MM.1S (cell line): ENCODE measurements around the gene XPNPEP2.

Experiments used
- DNase-seq: peaks from one replicate; pipeline ENCODE4 v3.0.0-alpha.2; 2015
- H2AFZ ChIP-seq: fragments of 300-600 bp; sonication (generic); 2 replicates; pipeline ENCODE4 v1.6.0; 2016; ENCODE audit warnings: antibody characterized with exemption, low read length
- H3F3A ChIP-seq: fragments of 300-600 bp; sonication (generic); 2 replicates; pipeline ENCODE4 v1.6.1; 2016; ENCODE audit warnings: mild to moderate bottlenecking, antibody characterized with exemption, low read length, moderate library complexity, mixed read lengths; ENCODE audit not compliant: insufficient read depth
- H3K27ac ChIP-seq: fragments of 300-600 bp; sonication (generic); 2 replicates; pipeline ENCODE4 v1.5.1; 2016; ENCODE audit warnings: mild to moderate bottlenecking, low read length
- H3K27me3 ChIP-seq: fragments of 300-600 bp; sonication (generic); replicated peaks from 2 replicates; pipeline ENCODE4 v1.6.0; 2016; ENCODE audit warnings: low read length; ENCODE audit not compliant: insufficient read depth
- H3K36me3 ChIP-seq: fragments of 300-600 bp; sonication (generic); replicated peaks from 2 replicates; pipeline ENCODE4 v1.6.1; 2016; ENCODE audit warnings: mild to moderate bottlenecking, low read length, mixed read lengths; ENCODE audit not compliant: insufficient read depth
- H3K4me1 ChIP-seq: fragments of 300-600 bp; sonication (generic); 2 replicates; pipeline ENCODE4 v1.6.1; 2016; ENCODE audit warnings: low read length, mixed read lengths
- H3K4me2 ChIP-seq: fragments of 300-600 bp; sonication (generic); 2 replicates; pipeline ENCODE4 v1.6.0; 2016; ENCODE audit warnings: low read depth, low read length
- H3K4me3 ChIP-seq: fragments of 300-600 bp; sonication (generic); 2 replicates; pipeline ENCODE4 v1.5.1; 2016; ENCODE audit warnings: low read length, mixed read lengths
- H3K79me2 ChIP-seq: fragments of 300-600 bp; sonication (generic); 2 replicates; pipeline ENCODE4 v1.6.1; 2016; ENCODE audit warnings: mixed run types, low read length, mixed read lengths
- H3K9ac ChIP-seq: fragments of 300-600 bp; sonication (generic); 2 replicates; pipeline ENCODE4 v1.6.1; 2016; ENCODE audit warnings: low read length, mixed read lengths
- H3K9me2 ChIP-seq: fragments of 300-600 bp; sonication (generic); replicated peaks from 2 replicates; pipeline ENCODE4 v1.6.1; 2016; ENCODE audit warnings: mild to moderate bottlenecking, low read length, mixed read lengths; ENCODE audit not compliant: insufficient read depth
- H3K9me3 ChIP-seq: fragments of 300-600 bp; sonication (generic); replicated peaks from 2 replicates; pipeline ENCODE4 v1.6.1; 2016; ENCODE audit warnings: mild to moderate bottlenecking, low read length, mixed read lengths; ENCODE audit not compliant: insufficient read depth
- H4K20me1 ChIP-seq: fragments of 300-600 bp; sonication (generic); 2 replicates; pipeline ENCODE4 v1.6.1; 2016; ENCODE audit warnings: mild to moderate bottlenecking, low read length, moderate library complexity, mixed read lengths; ENCODE audit not compliant: insufficient read depth
- EZH2 ChIP-seq: fragments of 300-600 bp; sonication (generic); optimal IDR thresholded peaks from 2 replicates; pipeline ENCODE3; 2017; ENCODE audit warnings: low read depth, mild to moderate bottlenecking, antibody characterized with exemption, low read length, mixed read lengths
- EZH2phosphoT487 ChIP-seq: fragments of 300-600 bp; sonication (generic); IDR thresholded peaks from 2 replicates; pipeline ENCODE4 v1.6.1; 2018; ENCODE audit warnings: antibody characterized with exemption, low read length
- TF ChIP-seq, protein P1 (sequence below): fragments of 300-600 bp; sonication (generic); IDR thresholded peaks from 2 replicates; pipeline ENCODE4 v1.5.1; 2016; ENCODE audit warnings: antibody characterized with exemption, low read length, mixed read lengths

Gene XPNPEP2

DNA sequence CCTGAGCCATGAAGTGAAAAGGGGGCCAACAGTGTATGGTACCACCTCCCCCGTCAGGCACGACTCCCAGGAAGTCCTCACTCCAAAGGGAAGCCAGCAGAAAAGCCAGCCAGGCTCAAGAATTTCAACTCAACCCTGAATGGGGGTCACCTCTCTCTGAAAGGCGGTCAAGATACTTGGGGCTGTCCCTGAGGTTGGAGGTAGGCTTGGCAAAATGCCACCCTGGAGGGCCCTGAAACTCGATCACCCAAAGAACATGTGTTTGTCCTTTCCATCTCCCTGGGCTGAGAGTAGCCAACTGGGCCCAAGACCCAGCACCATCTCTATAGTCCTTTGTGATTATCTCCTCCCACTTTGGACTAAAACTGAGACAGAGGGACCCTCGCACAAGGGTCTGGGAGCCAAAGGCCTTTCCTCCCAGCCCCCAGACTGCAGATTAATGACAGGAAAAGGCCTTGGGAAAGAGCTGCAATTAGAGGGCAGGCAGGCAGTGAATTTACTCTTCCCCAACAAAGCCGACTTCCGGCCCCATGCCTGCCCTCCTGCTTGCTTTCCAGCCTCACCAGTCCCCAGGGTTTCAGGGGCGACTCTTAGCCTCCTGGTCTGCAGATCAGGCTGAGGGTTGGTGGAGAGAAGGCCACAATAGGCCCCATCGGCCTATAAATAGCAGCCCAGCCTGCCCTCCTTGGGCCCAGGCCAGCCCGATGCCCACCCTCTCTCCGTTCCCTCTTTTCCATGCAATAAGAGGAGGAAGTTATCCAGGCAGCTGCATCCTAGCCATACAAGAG, 46.6 kb downstream of the XPNPEP2 start:
- Histone ChIP-seq H3K4me2 (peak overlapping the region; percentile 58; the same call in 1 of the 2 replicates), H3K9me3 (no peaks in the 10 kb centered on the region), H4K20me1 (peaks cover 5% of the 10 kb centered on the region; the same call in 1 of the 2 replicates), H3K79me2 (peaks cover 76% of the 10 kb centered on the region), H3K36me3 (peaks cover 4% of the 10 kb centered on the region; the same call in 1 of the 2 replicates), H3K27me3 (no peaks in the 10 kb centered on the region), H3K27ac (peak overlapping the region; percentile 58), H3F3A (peaks cover 26% of the 10 kb centered on the region), H3K9me2 (no peaks in the 10 kb centered on the region), H3K4me3 (no peak overlapping the region), H3K9ac (no peak overlapping the region), H3K4me1 (peaks cover 48% of the 10 kb centered on the region), H2AFZ (no peak overlapping the region)
- DNase-seq, result no peak
- TF ChIP-seq EZH2, result no peak
- TF ChIP-seq, protein P1, sequence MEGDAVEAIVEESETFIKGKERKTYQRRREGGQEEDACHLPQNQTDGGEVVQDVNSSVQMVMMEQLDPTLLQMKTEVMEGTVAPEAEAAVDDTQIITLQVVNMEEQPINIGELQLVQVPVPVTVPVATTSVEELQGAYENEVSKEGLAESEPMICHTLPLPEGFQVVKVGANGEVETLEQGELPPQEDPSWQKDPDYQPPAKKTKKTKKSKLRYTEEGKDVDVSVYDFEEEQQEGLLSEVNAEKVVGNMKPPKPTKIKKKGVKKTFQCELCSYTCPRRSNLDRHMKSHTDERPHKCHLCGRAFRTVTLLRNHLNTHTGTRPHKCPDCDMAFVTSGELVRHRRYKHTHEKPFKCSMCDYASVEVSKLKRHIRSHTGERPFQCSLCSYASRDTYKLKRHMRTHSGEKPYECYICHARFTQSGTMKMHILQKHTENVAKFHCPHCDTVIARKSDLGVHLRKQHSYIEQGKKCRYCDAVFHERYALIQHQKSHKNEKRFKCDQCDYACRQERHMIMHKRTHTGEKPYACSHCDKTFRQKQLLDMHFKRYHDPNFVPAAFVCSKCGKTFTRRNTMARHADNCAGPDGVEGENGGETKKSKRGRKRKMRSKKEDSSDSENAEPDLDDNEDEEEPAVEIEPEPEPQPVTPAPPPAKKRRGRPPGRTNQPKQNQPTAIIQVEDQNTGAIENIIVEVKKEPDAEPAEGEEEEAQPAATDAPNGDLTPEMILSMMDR, result no peak
- TF ChIP-seq EZH2phosphoT487, result no peak

DNA sequence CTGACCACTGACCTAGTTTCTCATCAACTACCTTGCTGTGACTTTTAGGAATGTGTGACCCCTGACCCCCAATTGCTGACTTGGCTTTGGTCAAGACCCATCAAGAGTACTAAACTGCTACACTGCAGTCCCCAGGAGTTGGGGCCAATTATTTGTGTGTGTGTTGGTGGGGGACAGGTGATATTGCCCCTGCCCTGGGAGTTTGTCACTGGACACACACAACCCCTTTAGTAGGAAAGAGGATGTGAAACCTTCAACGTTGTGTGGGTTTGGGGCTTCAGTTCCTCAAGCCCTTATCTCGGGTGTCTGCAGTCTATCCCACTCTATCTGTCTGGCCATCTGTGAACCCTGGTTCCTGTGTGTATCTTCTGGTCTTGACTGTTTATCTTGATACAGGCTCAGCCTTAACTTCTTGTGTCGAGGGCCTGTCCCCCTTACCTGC, 47.5 kb downstream of the XPNPEP2 start:
- no peaks in the 10 kb centered on the region for H3K27me3 ChIP-seq

DNA sequence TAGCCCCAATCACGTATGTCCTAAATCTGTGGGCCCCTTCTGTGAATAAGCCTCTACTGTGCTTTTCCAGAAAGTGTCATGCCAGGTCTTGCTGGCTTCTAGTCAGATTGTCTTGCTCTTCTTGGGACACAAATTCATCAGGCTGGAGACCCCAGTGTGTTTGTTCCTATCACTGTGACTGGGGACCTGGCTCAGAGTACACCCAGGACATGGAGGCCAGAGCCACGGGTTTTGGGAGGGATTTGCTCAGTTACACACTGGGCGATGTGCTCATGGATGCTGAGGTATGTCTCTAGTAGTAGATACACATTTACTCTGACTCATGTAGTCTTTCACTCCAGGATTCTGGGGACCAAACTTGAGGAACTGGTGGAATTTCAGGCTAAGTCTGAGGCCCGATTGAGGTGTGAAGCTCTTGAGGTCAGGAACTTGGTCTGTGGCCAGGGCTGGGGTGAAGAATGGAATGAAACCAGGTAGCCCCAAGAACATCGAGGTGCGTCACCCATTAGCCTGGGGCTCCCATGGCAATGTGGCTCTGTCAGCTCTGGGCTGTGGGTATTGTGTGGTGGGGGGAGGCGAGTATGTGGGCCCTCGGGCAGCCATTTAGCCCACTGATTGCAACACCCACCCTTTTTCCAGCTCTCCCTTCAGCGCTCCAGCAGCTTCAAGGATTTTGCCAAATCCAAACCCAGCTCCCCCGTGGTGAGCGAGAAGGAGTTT, 48.7 kb downstream of the XPNPEP2 start:
- Histone ChIP-seq H3K4me2 (no peak overlapping the region), H4K20me1 (0 out of 2 replicates have a peak, but pooled peaks cover 5% of the 10 kb centered on the region), H3K27me3 (no peaks in the 10 kb centered on the region), H3K79me2 (peaks cover 56% of the 10 kb centered on the region), H3K9ac (no peak overlapping the region), H3F3A (peaks cover 16% of the 10 kb centered on the region), H3K9me2 (no peaks in the 10 kb centered on the region), H3K36me3 (peaks cover 6% of the 10 kb centered on the region; the same call in 1 of the 2 replicates), H3K4me1 (peaks cover 41% of the 10 kb centered on the region), H2AFZ (no peak overlapping the region), H3K9me3 (no peaks in the 10 kb centered on the region), H3K27ac (no peak overlapping the region), H3K4me3 (no peak overlapping the region)
- DNase-seq, result no peak
- TF ChIP-seq, protein P1, result no peak
- no peak for TF ChIP-seq EZH2phosphoT487
- no peak for TF ChIP-seq EZH2

More for the DNA sequence above, 47.5 kb downstream of the XPNPEP2 start:
- peak overlapping the region; percentile 58; the same call in 1 of the 2 replicates for H3K27ac ChIP-seq
- peaks cover 48% of the 10 kb centered on the region for H3K4me1 ChIP-seq
- no peak for TF ChIP-seq EZH2phosphoT487
- no peak for TF ChIP-seq EZH2
- TF ChIP-seq, protein P1, result no peak
- H3K36me3 ChIP-seq, result peaks cover 6% of the 10 kb centered on the region; the same call in 1 of the 2 replicates
- no peaks in the 10 kb centered on the region for H3K9me2 ChIP-seq
- no peak overlapping the region for H3K9ac ChIP-seq
- peak; percentile 44 for DNase-seq
- H3F3A ChIP-seq, result peaks cover 20% of the 10 kb centered on the region
- H2AFZ ChIP-seq, result no peak overlapping the region
- no peak overlapping the region for H3K4me3 ChIP-seq
- peaks cover 5% of the 10 kb centered on the region; the same call in 1 of the 2 replicates for H4K20me1 ChIP-seq
- H3K9me3 ChIP-seq, result no peaks in the 10 kb centered on the region
- peak overlapping the region; percentile 58; the same call in 1 of the 2 replicates for H3K4me2 ChIP-seq
- H3K79me2 ChIP-seq, result peaks cover 68% of the 10 kb centered on the region
